Measurements from ENCODE around the gene CHST2.

Gene CHST2

GRCh38 chr3:143137435-143138036, 18.0 kb downstream of the CHST2 start:
- H2AFZ ChIP-seq (ENCODE audit: low read depth, low read length) = no peak overlapping the region
- DNase-seq (no peak), ATAC-seq (ENCODE audit: insufficient read depth, low read depth) (no peak)
- H3K9ac ChIP-seq (ENCODE audit: low read depth, low read length) = no peak overlapping the region
- no peak overlapping the region for H3K4me2 ChIP-seq (ENCODE audit: insufficient read depth, low read length)
- no peak overlapping the region for H3K4me3 ChIP-seq (ENCODE audit: low read depth in 1 of 2, low read length in 2 of 2)
- peaks cover 8% of the 10 kb centered on the region for H3K4me1 ChIP-seq (ENCODE audit: insufficient read depth, low read length)
- TF ChIP-seq CTCF (IDR thresholded peaks at IDR 0.05; ENCODE audit: borderline replicate concordance, extremely low read depth, low read length, poor library complexity, severe bottlenecking) (no peak), EZH2 (IDR thresholded peaks at IDR 0.05; ENCODE audit: borderline replicate concordance, low read depth, low read length, severe bottlenecking) (no peak)
- no peaks in the 10 kb centered on the region for H3K27me3 ChIP-seq (ENCODE audit: insufficient read depth, low read length, poor library complexity)
- H3K9me3 ChIP-seq (ENCODE audit: insufficient read depth, low read length, severe bottlenecking) = no peaks in the 10 kb centered on the region
- H3K36me3 ChIP-seq (ENCODE audit: insufficient read depth, low read length) = 0 out of 2 replicates have a peak, but pooled peaks cover 3% of the 10 kb centered on the region
- no peaks in the 10 kb centered on the region for H4K20me1 ChIP-seq (ENCODE audit: insufficient read depth, low read length)
- no peaks in the 10 kb centered on the region for H3K79me2 ChIP-seq (ENCODE audit: insufficient read depth, low read length)
- no peak overlapping the region for H3K27ac ChIP-seq (ENCODE audit: low read length)

GRCh38 chr3:143138953-143139352, 19.4 kb downstream of the CHST2 start:
- Histone ChIP-seq H3K79me2 (ENCODE audit: insufficient read depth, low read length) (no peaks in the 10 kb centered on the region), H3K9me3 (ENCODE audit: insufficient read depth, low read length, severe bottlenecking) (no peaks in the 10 kb centered on the region), H3K27me3 (ENCODE audit: insufficient read depth, low read length, poor library complexity) (no peaks in the 10 kb centered on the region), H3K36me3 (ENCODE audit: insufficient read depth, low read length) (no peaks in the 10 kb centered on the region), H2AFZ (ENCODE audit: low read depth, low read length) (no peak overlapping the region), H3K4me3 (ENCODE audit: low read depth in 1 of 2, low read length in 2 of 2) (no peak overlapping the region), H3K4me2 (ENCODE audit: insufficient read depth, low read length) (no peak overlapping the region), H3K4me1 (ENCODE audit: insufficient read depth, low read length) (peaks cover 8% of the 10 kb centered on the region; the same call in 1 of the 2 replicates), H3K27ac (ENCODE audit: low read length) (0 out of 2 replicates have a peak overlapping the region, but pooled peaks have one; percentile 16), H3K9ac (ENCODE audit: low read depth, low read length) (no peak overlapping the region), H4K20me1 (ENCODE audit: insufficient read depth, low read length) (no peaks in the 10 kb centered on the region)
- ATAC-seq (ENCODE audit: insufficient read depth, low read depth) (peak; percentile 19; the same call in 1 of the 3 replicates), DNase-seq (no peak)
- no peak for TF ChIP-seq CTCF (IDR thresholded peaks at IDR 0.05; ENCODE audit: borderline replicate concordance, extremely low read depth, low read length, poor library complexity, severe bottlenecking)
- TF ChIP-seq EZH2 (IDR thresholded peaks at IDR 0.05; ENCODE audit: borderline replicate concordance, low read depth, low read length, severe bottlenecking) = no peak

GRCh38 chr3:143139762-143140161, 20.2 kb downstream of the CHST2 start:
- no peaks in the 10 kb centered on the region for H3K27me3 ChIP-seq (ENCODE audit: insufficient read depth, low read length, poor library complexity)
- no peak overlapping the region for H3K4me3 ChIP-seq (ENCODE audit: low read depth in 1 of 2, low read length in 2 of 2)
- no peaks in the 10 kb centered on the region for H4K20me1 ChIP-seq (ENCODE audit: insufficient read depth, low read length)
- no peak overlapping the region for H3K4me2 ChIP-seq (ENCODE audit: insufficient read depth, low read length)
- no peak overlapping the region; the same call in 1 of the 2 replicates for H3K27ac ChIP-seq (ENCODE audit: low read length)
- no peaks in the 10 kb centered on the region for H3K36me3 ChIP-seq (ENCODE audit: insufficient read depth, low read length)
- H3K9ac ChIP-seq (ENCODE audit: low read depth, low read length) = no peak overlapping the region
- H3K9me3 ChIP-seq (ENCODE audit: insufficient read depth, low read length, severe bottlenecking) = no peaks in the 10 kb centered on the region
- no peak overlapping the region for H2AFZ ChIP-seq (ENCODE audit: low read depth, low read length)
- peaks cover 8% of the 10 kb centered on the region; the same call in 1 of the 2 replicates for H3K4me1 ChIP-seq (ENCODE audit: insufficient read depth, low read length)
- DNase-seq (no peak), ATAC-seq (ENCODE audit: insufficient read depth, low read depth) (no peak)
- H3K79me2 ChIP-seq (ENCODE audit: insufficient read depth, low read length) = no peaks in the 10 kb centered on the region
- TF ChIP-seq CTCF (IDR thresholded peaks at IDR 0.05; ENCODE audit: borderline replicate concordance, extremely low read depth, low read length, poor library complexity, severe bottlenecking) = no peak
- no peak for TF ChIP-seq EZH2 (IDR thresholded peaks at IDR 0.05; ENCODE audit: borderline replicate concordance, low read depth, low read length, severe bottlenecking)

Measured in DND-41 (cell line).